H1 (cell line): ENCODE results near the gene DLL4. TPM values are rescaled to one million over a fixed set of nuclear protein-coding genes. Genes with fewer than 3 reads are reported as not detected.

Experiments used
- ASH2L ChIP-seq: fragments of 200-600, 300-600 bp; sonication (generic); IDR thresholded peaks from one replicate; pipeline ENCODE4 v1.7.1; 2017; ENCODE audit warnings: low read length
- BCL11A ChIP-seq, 2 experiments: IDR thresholded peaks; one replicate each; pipeline ENCODE4 v1.6.1; 2011; ENCODE audit warnings: low read depth in 2 of 2, low read length in 2 of 2, mild to moderate bottlenecking in 2 of 2
- BRCA1 ChIP-seq: IDR thresholded peaks from 2 replicates; pipeline ENCODE4 v1.6.1; 2012; ENCODE audit warnings: low read depth, low read length, improper control_type of control experiment
- CREB1 ChIP-seq: IDR thresholded peaks from 2 replicates; pipeline ENCODE4 v1.6.1; 2012; ENCODE audit warnings: inconsistent platforms
- KDM1A ChIP-seq: fragments of 200-600, 300-600 bp; sonication (generic); IDR thresholded peaks from 2 replicates; pipeline ENCODE4 v1.7.1; 2016; ENCODE audit warnings: mild to moderate bottlenecking, low read length, borderline replicate concordance
- KDM4A ChIP-seq: IDR thresholded peaks from one replicate; pipeline ENCODE4 v1.7.1; 2012; ENCODE audit warnings: low read depth, mild to moderate bottlenecking, moderate library complexity, low read length, inconsistent platforms; ENCODE audit not compliant: severe bottlenecking
- NRF1 ChIP-seq: IDR thresholded peaks from 2 replicates; pipeline ENCODE4 v1.6.1; 2011; ENCODE audit warnings: mild to moderate bottlenecking, low read depth, low read length, improper control_type of control experiment
- RAD21 ChIP-seq, 2 experiments: IDR thresholded peaks in 1 of 2; conservative IDR thresholded peaks in 1 of 2; 2 replicates each; pipeline ENCODE4 v1.6.1; 2011; ENCODE audit warnings: low read depth in 2 of 2, low read length in 2 of 2, improper control_type of control experiment in 1 of 2, inconsistent platforms in 1 of 2, mild to moderate bottlenecking in 1 of 2, moderate library complexity in 1 of 2
- RBBP5 ChIP-seq: IDR thresholded peaks from 2 replicates; pipeline ENCODE4 v1.7.1; 2012; ENCODE audit warnings: low read depth, mild to moderate bottlenecking, inconsistent platforms, low read length, moderate library complexity, borderline replicate concordance
- RFX5 ChIP-seq: IDR thresholded peaks from 2 replicates; pipeline ENCODE4 v1.6.1; 2011; ENCODE audit warnings: low read depth, low read length, improper control_type of control experiment, borderline replicate concordance
- RNF2 ChIP-seq: fragments of 200-900, 300-1000 bp; sonication (generic); IDR thresholded peaks from 2 replicates; pipeline ENCODE4 v1.7.1; 2016; ENCODE audit warnings: borderline replicate concordance, low read depth, mild to moderate bottlenecking, antibody characterized with exemption, low read length; ENCODE audit not compliant: poor library complexity, severe bottlenecking; ENCODE audit errors: missing control alignments
- SIN3A ChIP-seq, 2 experiments: IDR thresholded peaks in 1 of 2; conservative IDR thresholded peaks in 1 of 2; 2 replicates each; pipeline ENCODE4 v1.6.1; 2011 to 2012; ENCODE audit warnings: low read length in 2 of 2, improper control_type of control experiment in 1 of 2, low read depth in 1 of 2, mild to moderate bottlenecking in 1 of 2
- SIRT6 ChIP-seq: IDR thresholded peaks from one replicate; pipeline ENCODE4 v1.7.1; 2012; ENCODE audit warnings: low read length, inconsistent platforms
- SP1 ChIP-seq: IDR thresholded peaks from 2 replicates; pipeline ENCODE4 v1.6.1; 2011; ENCODE audit warnings: low read depth, low read length
- SP4 ChIP-seq: IDR thresholded peaks from 2 replicates; pipeline ENCODE4 v1.6.1; 2012; ENCODE audit warnings: low read length, inconsistent platforms
- SRF ChIP-seq: IDR thresholded peaks from 2 replicates; pipeline ENCODE4 v1.6.1; 2011; ENCODE audit warnings: mild to moderate bottlenecking, low read depth, low read length, moderate library complexity
- SUZ12 ChIP-seq: fragments of 200-600 bp; sonication (generic); IDR thresholded peaks from 2 replicates; pipeline ENCODE4 v1.6.1; 2012; ENCODE audit warnings: mild to moderate bottlenecking, inconsistent platforms, low read length, moderate library complexity, mixed read lengths
- TCF12 ChIP-seq: IDR thresholded peaks from 2 replicates; pipeline ENCODE4 v1.6.1; 2011; ENCODE audit warnings: low read depth, mild to moderate bottlenecking, low read length
- ZNF274 ChIP-seq: IDR thresholded peaks from 2 replicates; pipeline ENCODE4 v1.7.0; 2012; ENCODE audit warnings: low read length, borderline replicate concordance; ENCODE audit errors: extremely low read depth
- polyA plus RNA-seq, 7 experiments: library from polyadenylated mRNA; depleted of rRNA in 3 of 7; stranded (reverse) in 5 of 7; unstranded in 2 of 7; fragments of >200 nt in 5 of 7; fragments of 200-250 nt in 2 of 7; gene quantifications; 1 replicate in 5 of 7; 2 replicates in 1 of 7; 4 replicates in 1 of 7; pipeline versions ENCODE4 v1.2.1 to v1.2.3, GENCODE V29; 2011 to 2013; ENCODE audit warnings: missing spikeins in 2 of 7, mixed read lengths in 2 of 7
- total RNA-seq: library from RNA; stranded (reverse); fragmentation: NEBNext Ultra II Directional; extraction: Animal tissue kit (Norgen Biotek cat#: 25700); gene quantifications from 2 replicates; pipeline ENCODE4 v1.2.1, GENCODE V29; 2021
- TF ChIP-seq, protein P1 (sequence below), 3 experiments: IDR thresholded peaks; 1 replicate in 2 of 3; 2 replicates in 1 of 3; pipeline versions ENCODE4 v1.5.1 to v1.6.1; 2011; ENCODE audit warnings: low read length in 3 of 3, mild to moderate bottlenecking in 3 of 3, inconsistent platforms in 2 of 3, low read depth in 1 of 3, moderate library complexity in 1 of 3; ENCODE audit not compliant: insufficient read depth in 1 of 3; ENCODE audit errors: control extremely low read depth in 1 of 3

DLL4 gene
- total and polyA plus RNA-seq, 2 of the 8 experiments (the other 6 are each of a cell fraction or from before 2014, with no cell fraction given), result 0.23 to 0.60 TPM

GRCh38 chr15:40906091-40906990 is 22.8 kb upstream of the DLL4 start (continued):
- TF ChIP-seq, protein P1, sequence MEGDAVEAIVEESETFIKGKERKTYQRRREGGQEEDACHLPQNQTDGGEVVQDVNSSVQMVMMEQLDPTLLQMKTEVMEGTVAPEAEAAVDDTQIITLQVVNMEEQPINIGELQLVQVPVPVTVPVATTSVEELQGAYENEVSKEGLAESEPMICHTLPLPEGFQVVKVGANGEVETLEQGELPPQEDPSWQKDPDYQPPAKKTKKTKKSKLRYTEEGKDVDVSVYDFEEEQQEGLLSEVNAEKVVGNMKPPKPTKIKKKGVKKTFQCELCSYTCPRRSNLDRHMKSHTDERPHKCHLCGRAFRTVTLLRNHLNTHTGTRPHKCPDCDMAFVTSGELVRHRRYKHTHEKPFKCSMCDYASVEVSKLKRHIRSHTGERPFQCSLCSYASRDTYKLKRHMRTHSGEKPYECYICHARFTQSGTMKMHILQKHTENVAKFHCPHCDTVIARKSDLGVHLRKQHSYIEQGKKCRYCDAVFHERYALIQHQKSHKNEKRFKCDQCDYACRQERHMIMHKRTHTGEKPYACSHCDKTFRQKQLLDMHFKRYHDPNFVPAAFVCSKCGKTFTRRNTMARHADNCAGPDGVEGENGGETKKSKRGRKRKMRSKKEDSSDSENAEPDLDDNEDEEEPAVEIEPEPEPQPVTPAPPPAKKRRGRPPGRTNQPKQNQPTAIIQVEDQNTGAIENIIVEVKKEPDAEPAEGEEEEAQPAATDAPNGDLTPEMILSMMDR (IDR thresholded peaks at IDR 0.05; ENCODE audit: control extremely low read depth in 1 of 3, insufficient read depth in 1 of 3, low read depth in 1 of 3, low read length in 3 of 3), result peak in 2 of 3 experiments; percentile 80 to 97; a peak in 3 of 4 replicates
- TF ChIP-seq SIN3A (conservative IDR thresholded peaks at IDR 0.05 in 1 of 2, IDR thresholded peaks at IDR 0.05 in 1 of 2; ENCODE audit: low read depth in 1 of 2, low read length in 2 of 2) (peak; percentile 51 to 83; a peak in 2 of 4 replicates), ZNF274 (no peak), KDM4A (peak; percentile 46), SP1 (no peak), KDM1A (0 out of 2 replicates have a peak, but pooled peaks have one; percentile 11), BCL11A (IDR thresholded peaks at IDR 0.05; ENCODE audit: low read depth in 2 of 2, low read length in 2 of 2) (no peak), SP4 (no peak), RAD21 (IDR thresholded peaks at IDR 0.05 in 1 of 2, conservative IDR thresholded peaks at IDR 0.05 in 1 of 2; ENCODE audit: low read depth in 2 of 2, low read length in 2 of 2) (peak; percentile 80 to 87), RFX5 (no peak), SUZ12 (no peak), SIRT6 (no peak), TCF12 (peak; percentile 83; the same call in 1 of the 2 replicates), SRF (0 out of 2 replicates have a peak, but pooled peaks have one; percentile 16), NRF1 (no peak), ASH2L (peak; percentile 75), BRCA1 (no peak), RNF2 (no peak), CREB1 (0 out of 2 replicates have a peak, but pooled peaks have one; percentile 24), RBBP5 (no peak)
